ENCODE results near the gene CHFR. TPM values are rescaled to one million over a fixed set of nuclear protein-coding genes. Genes with fewer than 3 reads are reported as not detected.

The CHFR gene
- total and polyA plus RNA-seq, 4 donors, result 7.0 to 23.4 (median 14.6) TPM

DNA sequence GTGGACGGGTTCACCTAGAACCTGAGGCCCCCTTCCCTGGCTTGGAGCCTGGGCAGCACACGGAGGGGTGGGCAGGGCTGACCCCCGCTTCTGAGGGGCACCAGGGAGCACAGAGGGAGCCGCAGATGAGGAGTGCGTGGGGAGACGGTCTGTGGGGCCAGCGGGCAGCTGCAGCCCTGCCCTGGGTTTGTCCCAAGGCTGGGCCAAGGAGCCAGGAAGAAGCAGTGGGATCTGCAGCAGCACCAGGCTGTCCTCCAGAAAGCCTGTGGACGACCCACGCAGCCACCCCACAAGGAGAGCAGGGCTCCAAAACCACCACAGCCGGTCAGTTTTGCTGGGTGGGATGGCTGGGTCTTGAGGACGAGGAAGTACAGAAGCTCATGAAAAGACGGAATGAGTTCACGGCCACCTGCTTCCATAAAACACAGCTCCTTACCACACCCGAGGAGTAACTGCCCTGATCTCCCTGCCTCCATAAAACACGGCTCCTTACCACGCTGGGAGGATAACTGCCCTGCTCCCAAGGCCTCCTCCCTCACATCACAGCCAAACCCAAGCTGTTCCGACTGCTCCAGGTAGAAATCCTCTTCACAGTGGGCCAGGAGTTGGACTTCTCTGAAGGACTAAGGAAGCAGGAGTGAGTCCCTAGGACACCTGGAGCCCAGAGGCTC is 48.9 kb downstream of the CHFR start:
- no peak overlapping the region for H3K4me3 ChIP-seq (ENCODE audit: low read depth in 1 of 3, low read length in 3 of 3)
- H3K27me3 ChIP-seq (ENCODE audit: control insufficient read depth in 4 of 4, insufficient read depth in 4 of 4, low read length in 3 of 4), result no peaks in the 10 kb centered on the region
- no peak for DNase-seq (ENCODE audit: low spot score)
- peaks cover 4 to 49% (median 19%) of the 10 kb centered on the region in 4 donors for H3K36me3 ChIP-seq (ENCODE audit: control insufficient read depth in 4 of 4, insufficient read depth in 3 of 4, low read depth in 1 of 4, low read length in 3 of 4)
- TF ChIP-seq HNF4A (conservative IDR thresholded peaks at IDR 0.05) (no peak), JUND (IDR thresholded peaks at IDR 0.05) (no peak), SP1 (IDR thresholded peaks at IDR 0.05) (no peak), GABPA (IDR thresholded peaks at IDR 0.05 in 1 of 2, conservative IDR thresholded peaks at IDR 0.05 in 1 of 2) (no peak), YY1 (IDR thresholded peaks at IDR 0.05) (no peak), NR2F2 (IDR thresholded peaks at IDR 0.05) (no peak), RXRA (IDR thresholded peaks at IDR 0.05) (no peak), FOXA1 (IDR thresholded peaks at IDR 0.05) (no peak), RAD21 (IDR thresholded peaks at IDR 0.05) (no peak), TAF1 (conservative IDR thresholded peaks at IDR 0.05) (no peak), HNF4G (IDR thresholded peaks at IDR 0.05) (no peak), EGR1 (IDR thresholded peaks at IDR 0.05; ENCODE audit: low read depth in 2 of 2) (no peak), FOXA2 (IDR thresholded peaks at IDR 0.05) (no peak)
- TF ChIP-seq, protein P1, sequence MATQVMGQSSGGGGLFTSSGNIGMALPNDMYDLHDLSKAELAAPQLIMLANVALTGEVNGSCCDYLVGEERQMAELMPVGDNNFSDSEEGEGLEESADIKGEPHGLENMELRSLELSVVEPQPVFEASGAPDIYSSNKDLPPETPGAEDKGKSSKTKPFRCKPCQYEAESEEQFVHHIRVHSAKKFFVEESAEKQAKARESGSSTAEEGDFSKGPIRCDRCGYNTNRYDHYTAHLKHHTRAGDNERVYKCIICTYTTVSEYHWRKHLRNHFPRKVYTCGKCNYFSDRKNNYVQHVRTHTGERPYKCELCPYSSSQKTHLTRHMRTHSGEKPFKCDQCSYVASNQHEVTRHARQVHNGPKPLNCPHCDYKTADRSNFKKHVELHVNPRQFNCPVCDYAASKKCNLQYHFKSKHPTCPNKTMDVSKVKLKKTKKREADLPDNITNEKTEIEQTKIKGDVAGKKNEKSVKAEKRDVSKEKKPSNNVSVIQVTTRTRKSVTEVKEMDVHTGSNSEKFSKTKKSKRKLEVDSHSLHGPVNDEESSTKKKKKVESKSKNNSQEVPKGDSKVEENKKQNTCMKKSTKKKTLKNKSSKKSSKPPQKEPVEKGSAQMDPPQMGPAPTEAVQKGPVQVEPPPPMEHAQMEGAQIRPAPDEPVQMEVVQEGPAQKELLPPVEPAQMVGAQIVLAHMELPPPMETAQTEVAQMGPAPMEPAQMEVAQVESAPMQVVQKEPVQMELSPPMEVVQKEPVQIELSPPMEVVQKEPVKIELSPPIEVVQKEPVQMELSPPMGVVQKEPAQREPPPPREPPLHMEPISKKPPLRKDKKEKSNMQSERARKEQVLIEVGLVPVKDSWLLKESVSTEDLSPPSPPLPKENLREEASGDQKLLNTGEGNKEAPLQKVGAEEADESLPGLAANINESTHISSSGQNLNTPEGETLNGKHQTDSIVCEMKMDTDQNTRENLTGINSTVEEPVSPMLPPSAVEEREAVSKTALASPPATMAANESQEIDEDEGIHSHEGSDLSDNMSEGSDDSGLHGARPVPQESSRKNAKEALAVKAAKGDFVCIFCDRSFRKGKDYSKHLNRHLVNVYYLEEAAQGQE (IDR thresholded peaks at IDR 0.05), result no peak
- TF ChIP-seq, protein P2, sequence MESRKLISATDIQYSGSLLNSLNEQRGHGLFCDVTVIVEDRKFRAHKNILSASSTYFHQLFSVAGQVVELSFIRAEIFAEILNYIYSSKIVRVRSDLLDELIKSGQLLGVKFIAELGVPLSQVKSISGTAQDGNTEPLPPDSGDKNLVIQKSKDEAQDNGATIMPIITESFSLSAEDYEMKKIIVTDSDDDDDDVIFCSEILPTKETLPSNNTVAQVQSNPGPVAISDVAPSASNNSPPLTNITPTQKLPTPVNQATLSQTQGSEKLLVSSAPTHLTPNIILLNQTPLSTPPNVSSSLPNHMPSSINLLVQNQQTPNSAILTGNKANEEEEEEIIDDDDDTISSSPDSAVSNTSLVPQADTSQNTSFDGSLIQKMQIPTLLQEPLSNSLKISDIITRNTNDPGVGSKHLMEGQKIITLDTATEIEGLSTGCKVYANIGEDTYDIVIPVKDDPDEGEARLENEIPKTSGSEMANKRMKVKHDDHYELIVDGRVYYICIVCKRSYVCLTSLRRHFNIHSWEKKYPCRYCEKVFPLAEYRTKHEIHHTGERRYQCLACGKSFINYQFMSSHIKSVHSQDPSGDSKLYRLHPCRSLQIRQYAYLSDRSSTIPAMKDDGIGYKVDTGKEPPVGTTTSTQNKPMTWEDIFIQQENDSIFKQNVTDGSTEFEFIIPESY (IDR thresholded peaks at IDR 0.05), result no peak
- TF ChIP-seq, protein P3, sequence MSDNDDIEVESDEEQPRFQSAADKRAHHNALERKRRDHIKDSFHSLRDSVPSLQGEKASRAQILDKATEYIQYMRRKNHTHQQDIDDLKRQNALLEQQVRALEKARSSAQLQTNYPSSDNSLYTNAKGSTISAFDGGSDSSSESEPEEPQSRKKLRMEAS (IDR thresholded peaks at IDR 0.05), result no peak
- TF ChIP-seq, protein P4, sequence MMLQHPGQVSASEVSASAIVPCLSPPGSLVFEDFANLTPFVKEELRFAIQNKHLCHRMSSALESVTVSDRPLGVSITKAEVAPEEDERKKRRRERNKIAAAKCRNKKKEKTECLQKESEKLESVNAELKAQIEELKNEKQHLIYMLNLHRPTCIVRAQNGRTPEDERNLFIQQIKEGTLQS (IDR thresholded peaks at IDR 0.05), result no peak
- TF ChIP-seq, protein P5, sequence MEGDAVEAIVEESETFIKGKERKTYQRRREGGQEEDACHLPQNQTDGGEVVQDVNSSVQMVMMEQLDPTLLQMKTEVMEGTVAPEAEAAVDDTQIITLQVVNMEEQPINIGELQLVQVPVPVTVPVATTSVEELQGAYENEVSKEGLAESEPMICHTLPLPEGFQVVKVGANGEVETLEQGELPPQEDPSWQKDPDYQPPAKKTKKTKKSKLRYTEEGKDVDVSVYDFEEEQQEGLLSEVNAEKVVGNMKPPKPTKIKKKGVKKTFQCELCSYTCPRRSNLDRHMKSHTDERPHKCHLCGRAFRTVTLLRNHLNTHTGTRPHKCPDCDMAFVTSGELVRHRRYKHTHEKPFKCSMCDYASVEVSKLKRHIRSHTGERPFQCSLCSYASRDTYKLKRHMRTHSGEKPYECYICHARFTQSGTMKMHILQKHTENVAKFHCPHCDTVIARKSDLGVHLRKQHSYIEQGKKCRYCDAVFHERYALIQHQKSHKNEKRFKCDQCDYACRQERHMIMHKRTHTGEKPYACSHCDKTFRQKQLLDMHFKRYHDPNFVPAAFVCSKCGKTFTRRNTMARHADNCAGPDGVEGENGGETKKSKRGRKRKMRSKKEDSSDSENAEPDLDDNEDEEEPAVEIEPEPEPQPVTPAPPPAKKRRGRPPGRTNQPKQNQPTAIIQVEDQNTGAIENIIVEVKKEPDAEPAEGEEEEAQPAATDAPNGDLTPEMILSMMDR (IDR thresholded peaks at IDR 0.05; ENCODE audit: low read depth, low read length, missing input control), result no peak
- H3K27ac ChIP-seq (ENCODE audit: low read depth in 1 of 2, low read length in 2 of 2), result no peak overlapping the region
- no peak overlapping the region for H3K9ac ChIP-seq (ENCODE audit: low read depth in 1 of 2, low read length in 2 of 2)
- no peaks in the 10 kb centered on the region for H3K9me3 ChIP-seq (ENCODE audit: control insufficient read depth in 4 of 4, low read length in 3 of 4)
- 88% methylated on average over 17 of the region's 17 CpGs for WGBS
- H3K4me1 ChIP-seq (ENCODE audit: control insufficient read depth in 4 of 4, insufficient read depth in 4 of 4, low read length in 3 of 4), result no peaks in the 10 kb centered on the region
